ENCODE data around the gene NTN5.

- TF ChIP-seq CTCF (IDR thresholded peaks at IDR 0.05; ENCODE audit: insufficient read depth, low read depth, low read length), result no peak
- TF ChIP-seq EZH2 (IDR thresholded peaks at IDR 0.05; ENCODE audit: insufficient read depth, low read length), result no peak
Observed at GRCh38 chr19:48703316-48703715, 30.5 kb upstream of the NTN5 start.
